GM23338 (cell line): ENCODE measurements around the gene TBC1D30. TPM values are rescaled to one million over a fixed set of nuclear protein-coding genes. Genes with fewer than 3 reads are reported as not detected.

Source experiments
- ATAC-seq: fragments of 200-7000 bp; cut with Tn5 transposase; 3 replicates; pipeline ENCODE4 v1.9.1; 2020
- DNase-seq: peaks from one replicate; pipeline ENCODE4 v3.0.0-alpha.2; 2015; ENCODE audit warnings: low spot score
- H2AFZ ChIP-seq: fragments of 200-600 bp; sonication (generic); 2 replicates; pipeline ENCODE4 v1.8.0; 2016; ENCODE audit warnings: antibody characterized with exemption, mild to moderate bottlenecking, moderate library complexity
- H3F3A ChIP-seq: fragments of 200-600 bp; sonication (generic); replicated peaks from 2 replicates; pipeline ENCODE4 v1.8.0; 2017; ENCODE audit warnings: antibody characterized with exemption, mixed run types, low read depth
- H3K27ac ChIP-seq: fragments of 200-600 bp; sonication (generic); 2 replicates; pipeline ENCODE4 v1.6.1; 2016; ENCODE audit warnings: low read depth
- H3K27me3 ChIP-seq: fragments of 200-600 bp; sonication (generic); 2 replicates; pipeline ENCODE4 v1.8.0; 2016; ENCODE audit warnings: mild to moderate bottlenecking, mixed run types, moderate library complexity; ENCODE audit not compliant: insufficient read depth
- H3K36me3 ChIP-seq: fragments of 200-600 bp; sonication (generic); 2 replicates; pipeline ENCODE4 v1.8.0; 2016; ENCODE audit warnings: mild to moderate bottlenecking; ENCODE audit not compliant: insufficient read depth
- H3K4me1 ChIP-seq: fragments of 200-600 bp; sonication (generic); 2 replicates; pipeline ENCODE4 v1.8.0; 2016; ENCODE audit warnings: mild to moderate bottlenecking, moderate library complexity; ENCODE audit not compliant: insufficient read depth
- H3K4me2 ChIP-seq: fragments of 200-600 bp; sonication (generic); 2 replicates; pipeline ENCODE4 v1.7.1; 2017; ENCODE audit warnings: mixed run types
- H3K4me3 ChIP-seq: fragments of 200-600 bp; sonication (generic); 2 replicates; pipeline ENCODE4 v1.6.1; 2016; ENCODE audit warnings: mixed run types
- H3K79me2 ChIP-seq: fragments of 200-600 bp; sonication (generic); replicated peaks from 2 replicates; pipeline ENCODE4 v1.8.0; 2017; ENCODE audit warnings: mild to moderate bottlenecking; ENCODE audit not compliant: insufficient read depth
- H3K9me2 ChIP-seq: fragments of 200-600 bp; sonication (generic); 2 replicates; pipeline ENCODE4 v1.8.0; 2017; ENCODE audit not compliant: insufficient read depth
- H4K20me1 ChIP-seq: fragments of 200-600 bp; sonication (generic); replicated peaks from 2 replicates; pipeline ENCODE4 v1.8.0; 2017; ENCODE audit warnings: mild to moderate bottlenecking; ENCODE audit not compliant: insufficient read depth
- H3K27ac Mint-ChIP-seq: 2 replicates; pipeline ENCODE4 v1.8.0; 2020; ENCODE audit warnings: inconsistent platforms, mild to moderate bottlenecking, moderate library complexity, mixed read lengths
- H3K27me3 Mint-ChIP-seq: 3 replicates; pipeline ENCODE4 v1.8.0; 2022; ENCODE audit warnings: low read depth, mild to moderate bottlenecking, moderate library complexity, mixed read lengths, inconsistent platforms; ENCODE audit not compliant: insufficient read depth, poor library complexity
- H3K36me3 Mint-ChIP-seq: 3 replicates; pipeline ENCODE4 v1.8.0; 2021; ENCODE audit warnings: low read depth, mild to moderate bottlenecking, inconsistent platforms, moderate library complexity, mixed read lengths
- H3K4me1 Mint-ChIP-seq: 3 replicates; pipeline ENCODE4 v1.8.0; 2020; ENCODE audit warnings: mild to moderate bottlenecking, inconsistent platforms, mixed read lengths
- H3K4me3 Mint-ChIP-seq: 3 replicates; pipeline ENCODE4 v1.8.0; 2021; ENCODE audit warnings: moderate library complexity, mild to moderate bottlenecking, inconsistent platforms, mixed read lengths
- H3K9me3 Mint-ChIP-seq: 3 replicates; pipeline ENCODE4 v1.8.0; 2020; ENCODE audit warnings: moderate library complexity, mild to moderate bottlenecking, inconsistent platforms, mixed read lengths
- CREB1 ChIP-seq: fragments of 250-450 bp; sonication (Bioruptor Pico); IDR thresholded peaks from 2 replicates; pipeline ENCODE4 v1.5.0; 2020; ENCODE audit warnings: low read depth, mild to moderate bottlenecking, moderate library complexity
- CTCF ChIP-seq, 2 experiments: fragments of 200-600 bp in 1 of 2; sonication (generic) in 1 of 2; conservative IDR thresholded peaks; 2 replicates each; pipeline versions ENCODE4 v1.5.1 to v1.6.1; 2016 to 2017; ENCODE audit warnings: antibody characterized with exemption in 2 of 2, low read depth in 2 of 2, mild to moderate bottlenecking in 2 of 2, moderate library complexity in 1 of 2
- ETS1 ChIP-seq: IDR thresholded peaks from 2 replicates; pipeline ENCODE4 v1.6.1; 2016; ENCODE audit warnings: antibody characterized with exemption
- EZH2 ChIP-seq: fragments of 200-600 bp; sonication (generic); IDR thresholded peaks from one replicate; pipeline ENCODE4 v1.8.0; 2017; ENCODE audit warnings: antibody characterized with exemption, mild to moderate bottlenecking, low read depth; ENCODE audit not compliant: unreplicated experiment
- EZH2phosphoT487 ChIP-seq: fragments of 200-600 bp; sonication (generic); IDR thresholded peaks from one replicate; pipeline ENCODE4 v1.8.1; 2018; ENCODE audit warnings: antibody characterized with exemption; ENCODE audit not compliant: unreplicated experiment
- JUNB ChIP-seq: IDR thresholded peaks from one replicate; pipeline ENCODE4 v1.6.1; 2016; ENCODE audit warnings: antibody characterized with exemption; ENCODE audit not compliant: unreplicated experiment
- NANOG ChIP-seq: IDR thresholded peaks from 2 replicates; pipeline ENCODE4 v1.6.1; 2016; ENCODE audit warnings: antibody characterized with exemption, borderline replicate concordance
- POLR2AphosphoS5 ChIP-seq: IDR thresholded peaks from 2 replicates; pipeline ENCODE4 v1.6.1; 2016; ENCODE audit warnings: antibody characterized with exemption, low read depth
- REST ChIP-seq: IDR thresholded peaks from one replicate; pipeline ENCODE4 v1.6.1; 2018; ENCODE audit warnings: antibody characterized with exemption; ENCODE audit not compliant: unreplicated experiment
- STAT1 ChIP-seq: IDR thresholded peaks from one replicate; pipeline ENCODE4 v1.6.1; 2016; ENCODE audit warnings: antibody characterized with exemption; ENCODE audit not compliant: unreplicated experiment
- ZNF114 ChIP-seq: fragments of 250-450 bp; sonication (Bioruptor Pico); IDR thresholded peaks from 2 replicates; pipeline ENCODE4 v1.5.0; 2020; ENCODE audit warnings: mild to moderate bottlenecking, moderate library complexity
- ZNF331 ChIP-seq: fragments of 250-450 bp; sonication (Bioruptor Pico); IDR thresholded peaks from 2 replicates; pipeline ENCODE4 v1.5.0; 2020; ENCODE audit warnings: low read depth, mild to moderate bottlenecking, moderate library complexity
- ZNF462 ChIP-seq: fragments of 250-450 bp; sonication (Bioruptor Pico); IDR thresholded peaks from 2 replicates; pipeline ENCODE4 v1.5.0; 2020; ENCODE audit warnings: mild to moderate bottlenecking, moderate library complexity
- polyA plus RNA-seq: library from polyadenylated mRNA; unstranded; fragments of >200 nt; fragmentation: Nextera tagmentation; extraction: Ambion mirVana; gene quantifications from 2 replicates; pipeline ENCODE4 v1.2.1, GENCODE V29; 2016
- total RNA-seq: library from RNA; depleted of rRNA; stranded (reverse); fragments of >200 nt; shearing (Covaris generic); gene quantifications from 2 replicates; pipeline ENCODE4 v1.2.3, GENCODE V29; 2014

The TBC1D30 gene
- total and polyA plus RNA-seq, 2 experiments from 2014 or later = 2.9 to 9.6 TPM

GRCh38 chr12:64798165-64798564 lies 26.3 kb upstream of the TBC1D30 start:
- no peaks in the 10 kb centered on the region for H3K79me2 ChIP-seq
- H3F3A ChIP-seq = no peaks in the 10 kb centered on the region
- H3K9me2 ChIP-seq = no peaks in the 10 kb centered on the region
- no peak overlapping the region for H2AFZ ChIP-seq
- peaks cover 2% of the 10 kb centered on the region; the same call in 2 of the 3 replicates for H3K4me1 Mint-ChIP-seq
- H3K27ac Mint-ChIP-seq = no peak overlapping the region
- H3K27ac ChIP-seq = no peak overlapping the region
- ATAC-seq (no peak), DNase-seq (no peak)
- H3K4me1 ChIP-seq = no peaks in the 10 kb centered on the region
- no peaks in the 10 kb centered on the region for H3K36me3 Mint-ChIP-seq
- no peaks in the 10 kb centered on the region for H3K36me3 ChIP-seq
- H3K4me3 Mint-ChIP-seq = no peak overlapping the region
- no peak overlapping the region for H3K4me2 ChIP-seq
- no peaks in the 10 kb centered on the region for H3K9me3 Mint-ChIP-seq
- no peak for TF ChIP-seq STAT1
- TF ChIP-seq CREB1 (CRISPR knock-in tag) = no peak
- no peak for TF ChIP-seq CTCF (conservative IDR thresholded peaks at IDR 0.05; ENCODE audit: low read depth in 2 of 2)
- no peak for TF ChIP-seq JUNB
- no peak for TF ChIP-seq ETS1
- TF ChIP-seq ZNF114 (CRISPR knock-in tag) = no peak
- TF ChIP-seq ZNF462 (CRISPR knock-in tag) = no peak
- no peak for TF ChIP-seq REST
- TF ChIP-seq EZH2phosphoT487 = no peak
- TF ChIP-seq EZH2 = no peak
- TF ChIP-seq POLR2AphosphoS5 = no peak
- no peak for TF ChIP-seq NANOG
- no peak for TF ChIP-seq ZNF331
- H4K20me1 ChIP-seq = no peaks in the 10 kb centered on the region
- H3K27me3 ChIP-seq = no peaks in the 10 kb centered on the region
- peaks cover 5% of the 10 kb centered on the region for H3K27me3 Mint-ChIP-seq
- H3K4me3 ChIP-seq = no peak overlapping the region
